Tibial artery (tissue), 4 donors: Measurements from ENCODE around the gene L2HGDH.

Experiments
- DNase-seq, 2 donors: peaks; one replicate each; pipeline ENCODE4 v3.0.0-alpha.2; 2019
- H3K27ac ChIP-seq, 2 donors: fragments of 200-600 bp; sonication (generic) in 1 of 2; 1 replicate in 1 of 2; 2 replicates in 1 of 2; pipeline ENCODE4 v1.5.1; 2018 to 2019; ENCODE audit warnings: mild to moderate bottlenecking in 1 of 2
- H3K27me3 ChIP-seq, 2 donors: fragments of 200-600 bp; sonication (generic) in 1 of 2; one replicate each; pipeline versions ENCODE4 v1.5.1 to v1.6.0; 2016 to 2019
- H3K36me3 ChIP-seq, 3 donors: fragments of 200-600 bp; sonication (generic) in 2 of 3; one replicate each; pipeline ENCODE4 v1.5.1; 2016 to 2019; ENCODE audit warnings: mild to moderate bottlenecking in 2 of 3
- H3K4me1 ChIP-seq, 4 donors: fragments of 200-600 bp; sonication (generic) in 2 of 4; 1 replicate in 3 of 4; 2 replicates in 1 of 4; pipeline ENCODE4 v1.5.1; 2016 to 2019
- H3K4me3 ChIP-seq, 2 donors: fragments of 200-600 bp; sonication (generic) in 1 of 2; 1 replicate in 1 of 2; 2 replicates in 1 of 2; pipeline ENCODE4 v1.5.1; 2018 to 2019; ENCODE audit warnings: mild to moderate bottlenecking in 2 of 2
- H3K9me3 ChIP-seq, 3 donors: fragments of 200-600 bp; sonication (generic) in 1 of 3; one replicate each; pipeline ENCODE4 v1.5.1; 2016 to 2019
- CTCF ChIP-seq, 2 experiments: fragments of 200-600 bp in 1 of 2; fragments of 450-650 bp in 1 of 2; IDR thresholded peaks; one replicate each; pipeline ENCODE4 v1.5.1; 2017 to 2019; ENCODE audit warnings: antibody characterized with exemption in 2 of 2, mild to moderate bottlenecking in 1 of 2, moderate library complexity in 1 of 2
- intact Hi-C: fragments of 100-400 bp; cut with DNase I; formaldehyde crosslinking; loops from one replicate; pipeline ENCODE4 v1.15.0; 2023; ENCODE audit warnings: low total_unique reads

Gene L2HGDH

DNA sequence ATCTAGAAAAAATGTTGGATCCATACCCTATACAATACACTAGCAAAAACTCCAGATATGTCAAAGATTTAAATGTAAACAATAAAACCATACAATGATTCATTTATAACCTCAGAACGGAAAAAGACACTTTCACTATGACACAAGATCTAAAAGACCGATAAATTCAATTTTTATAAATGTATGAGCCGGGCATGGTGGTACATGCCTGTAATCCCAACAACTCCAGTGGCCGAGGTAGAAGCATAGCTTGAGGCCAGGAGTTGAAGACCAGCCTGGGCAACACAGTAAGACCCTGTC, 78.1 kb downstream of the L2HGDH start:
- no peaks in the 10 kb centered on the region for H3K27me3 ChIP-seq
- no peak for DNase-seq
- intact Hi-C loops, result loop anchor here (5.0 kb wide), 1 partner anchor 78 kb away; the partner anchor contains the start of genes DMAC2L and L2HGDH
- H3K4me1 ChIP-seq, result peaks cover 0 to 29% (median 11%) of the 10 kb centered on the region in 4 donors
- no peak overlapping the region for H3K27ac ChIP-seq
- no peaks in the 10 kb centered on the region for H3K36me3 ChIP-seq
- no peaks in the 10 kb centered on the region for H3K9me3 ChIP-seq
- no peak overlapping the region for H3K4me3 ChIP-seq
- no peak for TF ChIP-seq CTCF (IDR thresholded peaks at IDR 0.05)

GRCh38 chr14:50233166-50233950, 78.7 kb downstream of the L2HGDH start:
- no peak for TF ChIP-seq CTCF (IDR thresholded peaks at IDR 0.05)
- Histone ChIP-seq H3K36me3 (no peaks in the 10 kb centered on the region), H3K27ac (no peak overlapping the region), H3K4me3 (no peak overlapping the region), H3K27me3 (no peaks in the 10 kb centered on the region), H3K9me3 (no peaks in the 10 kb centered on the region), H3K4me1 (peaks cover 0 to 35% (median 16%) of the 10 kb centered on the region in 4 donors)
- no peak for DNase-seq
- intact Hi-C loops, result loop anchor here (5.0 kb wide), 1 partner anchor 79 kb away; the partner anchor contains the start of genes DMAC2L and L2HGDH

DNA sequence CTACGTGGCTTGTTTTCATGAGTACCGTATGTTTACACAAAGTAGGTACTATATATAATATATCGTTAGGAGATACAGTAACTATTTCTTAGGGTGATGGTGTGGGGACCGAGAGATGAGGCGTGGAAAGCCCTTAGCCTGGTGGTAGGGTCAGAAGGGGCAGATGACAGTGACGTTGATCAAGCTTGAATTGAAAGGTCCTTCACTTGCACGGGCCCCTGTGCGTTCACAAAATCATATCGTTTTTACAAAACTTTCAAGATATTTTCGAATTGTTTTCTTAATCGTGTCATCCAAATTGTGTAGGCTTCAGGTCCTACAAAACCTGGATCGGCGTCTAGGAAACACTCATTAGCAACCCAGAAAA, 79.8 kb downstream of the L2HGDH start:
- H3K27me3 ChIP-seq, result no peaks in the 10 kb centered on the region
- no peaks in the 10 kb centered on the region for H3K9me3 ChIP-seq
- no peak for DNase-seq
- H3K4me1 ChIP-seq, result peaks cover 0 to 46% (median 21%) of the 10 kb centered on the region in 4 donors
- H3K36me3 ChIP-seq, result no peaks in the 10 kb centered on the region
- peak overlapping the region; percentile 94 to 96 for H3K27ac ChIP-seq
- intact Hi-C loops, result loop anchor here (5.0 kb wide), 1 partner anchor 80 kb away; the partner anchor contains the start of genes DMAC2L and L2HGDH
- no peak for TF ChIP-seq CTCF (IDR thresholded peaks at IDR 0.05)
- H3K4me3 ChIP-seq, result peak overlapping the region; percentile 81 to 94

- H3K4me3 ChIP-seq, result peak within 1 kb of the TSS; percentile 81 to 94
- no peaks in the 10 kb centered on the region for H3K27me3 ChIP-seq
- DNase-seq, result peak; percentile 85 to 92
- intact Hi-C loops, result loop anchor here (5.0 kb wide), 1 partner anchor 81 kb away; the partner anchor contains the start of genes DMAC2L and L2HGDH
- H3K36me3 ChIP-seq, result no peaks in the 10 kb centered on the region
- H3K27ac ChIP-seq, result peak within 1 kb of the TSS; percentile 94 to 96
- no peaks in the 10 kb centered on the region for H3K9me3 ChIP-seq
- H3K4me1 ChIP-seq, result peaks cover 0 to 52% (median 23%) of the 10 kb centered on the region in 4 donors
- no peak for TF ChIP-seq CTCF (IDR thresholded peaks at IDR 0.05)
Measured at GRCh38 chr14:50231475-50232275, 80.4 kb downstream of the L2HGDH start, which contains the start of gene SOS2. Gene SOS2, minus strand, starts transcription at chr14:50231578. Its CDS starts 295 bp downstream, at chr14:50231283.

DNA sequence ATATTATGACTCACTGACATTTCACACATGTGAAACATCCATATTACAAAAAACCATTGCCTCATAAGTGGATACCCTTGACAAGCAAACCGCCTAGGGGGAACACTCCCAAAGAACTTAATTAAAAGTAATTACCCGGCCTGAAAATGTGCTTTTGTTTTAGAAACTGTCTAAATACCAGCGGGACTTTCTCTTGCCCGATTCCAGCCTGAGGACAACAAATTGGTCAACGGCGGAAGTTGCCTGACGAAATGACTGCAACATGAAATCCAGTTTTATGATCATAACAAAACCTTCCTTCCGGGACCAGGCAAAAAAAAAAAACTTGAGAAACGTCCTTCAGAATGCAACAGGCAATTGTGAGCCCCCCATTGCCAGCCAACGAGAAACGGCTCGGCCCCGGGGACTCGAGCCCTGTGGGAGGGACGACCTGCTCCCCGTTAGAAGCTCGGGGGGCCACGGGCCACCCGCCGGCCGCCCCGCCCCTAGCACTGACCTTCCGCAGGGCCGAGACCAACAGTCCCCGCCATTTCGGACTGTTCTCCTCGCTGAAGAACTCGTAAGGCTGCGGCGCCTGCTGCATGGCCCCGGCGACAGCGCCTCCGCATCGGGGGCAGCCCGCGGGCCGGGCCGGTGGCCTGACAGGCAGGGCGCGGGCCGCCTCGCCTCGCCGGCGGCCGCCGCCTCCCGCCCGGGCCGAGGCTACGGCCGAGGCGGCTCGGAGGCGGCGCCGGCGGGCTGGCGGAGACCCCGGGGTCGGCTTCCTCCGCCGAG, 81.1 kb downstream of the L2HGDH start:
- no peaks in the 10 kb centered on the region for H3K9me3 ChIP-seq
- peak; percentile 47 to 77 for DNase-seq
- TF ChIP-seq CTCF (IDR thresholded peaks at IDR 0.05), result no peak
- H3K27ac ChIP-seq, result peak overlapping the region; percentile 94 to 96
- intact Hi-C loops, result loop anchor here (5.0 kb wide), 1 partner anchor 81 kb away; the partner anchor contains the start of genes DMAC2L and L2HGDH
- H3K27me3 ChIP-seq, result no peaks in the 10 kb centered on the region
- H3K4me3 ChIP-seq, result peak overlapping the region; percentile 81 to 94
- no peaks in the 10 kb centered on the region for H3K36me3 ChIP-seq
- peaks cover 0 to 59% (median 29%) of the 10 kb centered on the region in 4 donors for H3K4me1 ChIP-seq
